ENCODE measurements around the gene RERE.
"Not testable (repeated sequence)": the region's sequence is repeated elsewhere in the genome, so short reads cannot be mapped to it uniquely, and the experiment has no call there.

The RERE gene

DNA sequence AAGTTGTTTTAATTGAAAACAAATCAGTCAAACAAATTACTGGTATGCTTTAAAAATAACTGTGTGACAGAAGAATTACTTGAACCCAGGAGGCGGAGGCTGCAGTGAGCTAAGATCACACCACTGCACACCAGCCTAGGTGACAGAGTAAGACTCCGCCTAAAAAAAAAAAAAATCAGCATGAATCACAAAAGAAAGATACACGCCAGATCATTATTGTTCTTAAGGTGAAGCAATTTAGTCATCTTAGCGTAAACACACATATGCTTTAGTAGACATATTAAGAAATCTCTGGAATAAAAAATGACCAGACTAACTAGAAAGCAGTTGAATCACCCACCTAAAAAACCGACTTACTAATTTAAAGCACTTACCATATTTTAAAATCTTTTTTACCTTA, 20.2 kb downstream of the RERE start:
- no peak for DNase-seq (ENCODE audit: low read depth)

DNA sequence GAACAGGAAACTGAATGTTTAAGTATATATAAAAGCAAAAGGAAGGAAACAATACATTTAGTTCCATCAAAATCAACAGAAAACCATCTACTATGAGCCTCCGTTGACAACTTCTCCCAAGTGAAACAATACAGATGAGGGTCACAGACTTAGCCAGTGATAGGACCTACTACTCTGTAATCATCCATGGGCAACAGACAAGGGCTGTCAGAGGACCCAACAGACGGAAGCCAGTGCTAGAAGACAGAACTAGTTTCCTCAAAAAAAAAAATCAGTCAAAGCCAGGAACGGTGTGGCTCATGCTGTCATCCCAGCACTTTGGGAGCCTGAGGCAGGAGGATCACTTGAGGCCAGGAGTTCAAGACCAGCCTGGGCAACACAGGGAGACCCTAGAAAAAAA, 20.6 kb downstream of the RERE start:
- DNase-seq (ENCODE audit: low read depth), result no peak

DNA sequence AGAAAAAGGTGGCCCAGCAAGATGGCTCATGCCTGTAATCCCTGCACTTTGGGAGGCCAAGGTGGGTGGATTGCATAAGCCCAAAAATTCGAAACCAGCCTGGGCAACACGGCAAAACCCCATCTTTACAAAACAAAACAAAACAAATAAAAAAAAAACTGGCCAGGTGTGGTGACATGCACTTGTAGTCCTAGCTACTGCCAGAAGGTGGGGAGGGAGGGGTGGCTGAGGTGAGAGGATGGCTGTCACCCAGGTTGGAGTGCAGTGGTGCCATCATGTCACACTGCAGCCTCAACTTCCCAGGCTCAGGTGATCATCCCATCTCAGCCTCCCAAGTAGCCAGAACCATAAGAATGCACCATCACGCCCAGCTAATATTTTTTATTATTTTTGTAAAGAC, 22.8 kb downstream of the RERE start:
- DNase-seq (ENCODE audit: low read depth), result no peak

DNA sequence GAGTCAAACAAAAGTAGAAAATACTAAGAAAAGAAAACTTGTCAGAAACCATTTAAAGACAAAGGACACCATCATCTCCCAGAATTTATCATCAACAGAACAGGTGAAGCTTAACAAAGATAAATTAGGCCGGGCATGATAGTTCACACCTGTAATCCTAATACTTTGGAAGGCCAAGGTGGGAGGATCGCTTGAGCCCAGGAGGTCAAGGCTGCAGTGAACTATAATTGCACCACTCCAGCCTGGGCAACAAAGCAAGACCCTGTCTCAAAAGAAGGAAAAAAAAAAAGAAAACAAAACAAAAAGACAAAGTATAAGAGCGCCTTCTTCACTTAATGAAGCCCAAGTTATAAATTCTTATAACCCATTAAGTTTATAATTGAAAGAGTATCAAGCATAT, 25.6 kb downstream of the RERE start:
- no peak for DNase-seq (ENCODE audit: low read depth)

DNA sequence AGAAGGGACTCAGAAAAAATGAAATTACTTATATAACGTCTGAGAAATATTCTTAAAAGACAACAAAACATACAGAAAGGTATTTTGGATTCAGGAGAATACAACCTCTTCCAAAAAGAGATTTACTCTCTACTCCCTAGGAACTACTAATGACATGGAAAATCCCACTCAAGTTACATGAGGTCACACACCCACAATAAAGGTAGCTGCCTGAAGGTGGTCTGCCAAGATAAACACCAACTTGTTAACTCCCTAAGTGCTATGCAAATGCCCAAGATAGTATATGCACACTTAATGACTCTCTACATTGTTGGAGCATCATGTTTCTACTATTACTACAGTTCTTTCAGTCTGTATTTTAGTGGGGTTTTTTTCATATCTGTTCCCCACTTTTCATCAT, 26.5 kb downstream of the RERE start:
- no peak for DNase-seq (ENCODE audit: low read depth)

DNA sequence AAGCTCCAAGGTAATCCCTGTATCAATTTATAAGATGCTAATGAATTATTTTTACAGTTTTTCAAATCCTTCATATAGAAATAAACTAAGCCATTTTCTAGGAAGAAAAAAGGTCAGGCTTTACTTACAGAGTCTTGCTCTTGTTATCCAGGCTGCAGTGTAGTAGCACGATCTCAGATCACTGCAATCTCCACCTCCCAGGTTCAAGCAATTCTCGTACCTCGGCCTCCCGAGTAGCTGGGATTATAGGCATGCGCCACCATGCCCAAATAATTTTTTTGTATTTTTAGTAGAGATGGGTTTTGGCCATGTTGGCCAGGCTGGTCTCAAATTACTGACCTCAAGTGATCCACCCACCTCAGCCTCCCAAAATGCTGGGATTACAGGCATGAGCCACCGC, 27.0 kb downstream of the RERE start:
- no peak for DNase-seq (ENCODE audit: low read depth)

DNA sequence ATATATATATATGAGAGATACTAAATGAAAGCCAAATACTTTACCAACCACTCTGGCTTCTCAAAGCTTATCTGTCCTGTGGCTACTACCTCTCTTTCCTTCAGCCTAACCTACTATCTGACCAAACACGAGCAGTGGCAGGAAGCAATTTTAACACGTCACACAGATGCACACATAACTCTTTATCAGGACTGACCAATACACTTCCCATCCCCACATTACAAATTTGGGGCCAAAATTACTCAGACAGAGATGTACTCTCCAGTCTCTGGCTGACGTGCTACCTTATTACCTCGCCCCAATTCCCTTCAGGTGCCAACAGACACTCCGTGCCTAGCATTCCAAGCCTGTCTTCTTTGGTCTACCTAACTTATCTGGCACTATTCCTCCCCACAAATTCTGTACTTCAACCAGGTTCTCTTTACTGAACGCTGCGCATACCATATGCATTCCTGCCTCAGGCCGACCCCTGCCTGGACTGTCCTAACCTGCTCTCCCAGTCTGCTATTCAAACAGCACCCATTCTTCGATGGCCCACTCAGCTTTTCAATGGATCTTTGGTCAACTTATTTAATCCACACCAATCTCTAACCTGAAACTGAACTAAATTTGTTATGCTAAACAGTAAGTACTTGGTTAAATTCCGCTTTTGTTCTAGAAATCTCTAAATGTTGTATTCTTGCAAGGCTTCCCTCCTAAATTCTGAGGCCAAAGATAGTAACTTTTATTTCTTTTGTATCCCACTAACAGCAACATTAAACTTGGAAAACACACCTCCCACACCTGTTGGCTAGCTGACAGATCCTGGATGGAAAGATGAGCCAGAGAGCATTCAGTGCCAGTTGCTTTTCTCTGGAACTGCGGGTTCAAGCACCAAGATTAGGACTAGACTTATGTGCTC, 27.9 kb downstream of the RERE start:
- DNase-seq (ENCODE audit: low read depth), result no peak

DNA sequence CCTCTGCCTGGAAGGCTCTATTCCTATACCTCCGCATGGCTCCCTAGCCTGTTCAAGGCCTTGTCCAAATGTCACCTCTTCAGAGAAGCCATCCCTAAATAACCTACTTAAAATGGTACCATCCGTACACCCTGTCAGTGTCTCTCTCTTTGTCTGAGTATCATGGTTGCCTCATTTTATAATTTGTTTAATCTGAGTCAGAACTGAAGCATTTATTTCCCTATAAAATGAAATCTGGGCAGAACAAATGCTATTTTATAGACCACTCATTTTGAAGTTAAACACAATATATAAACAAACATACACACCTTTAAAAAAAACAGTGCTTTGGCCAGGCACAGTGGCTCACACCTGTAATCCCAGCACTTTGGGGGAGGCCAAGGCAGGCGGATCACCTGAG, 30.2 kb downstream of the RERE start:
- DNase-seq (ENCODE audit: low read depth), result no peak

DNA sequence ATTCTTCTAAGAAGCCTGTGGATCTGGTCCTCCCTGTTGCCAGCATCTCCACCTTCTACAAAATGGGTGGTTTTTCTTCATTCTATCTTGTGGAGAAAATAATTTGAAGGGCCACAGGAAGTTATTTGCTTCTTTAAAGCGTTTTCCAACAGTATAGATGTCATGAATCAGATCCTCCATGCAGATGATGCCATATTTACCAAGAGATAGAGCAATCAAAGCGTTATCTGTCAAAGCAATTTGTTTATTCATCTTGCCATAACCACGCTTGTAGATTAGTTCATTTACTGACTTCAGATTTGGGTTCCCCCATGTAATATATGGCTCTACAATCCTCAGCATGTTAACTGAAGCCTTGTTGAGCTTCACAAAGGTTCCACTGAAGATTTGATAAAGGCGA, 31.2 kb downstream of the RERE start:
- DNase-seq (ENCODE audit: low read depth), result not testable (repeated sequence)

DNA sequence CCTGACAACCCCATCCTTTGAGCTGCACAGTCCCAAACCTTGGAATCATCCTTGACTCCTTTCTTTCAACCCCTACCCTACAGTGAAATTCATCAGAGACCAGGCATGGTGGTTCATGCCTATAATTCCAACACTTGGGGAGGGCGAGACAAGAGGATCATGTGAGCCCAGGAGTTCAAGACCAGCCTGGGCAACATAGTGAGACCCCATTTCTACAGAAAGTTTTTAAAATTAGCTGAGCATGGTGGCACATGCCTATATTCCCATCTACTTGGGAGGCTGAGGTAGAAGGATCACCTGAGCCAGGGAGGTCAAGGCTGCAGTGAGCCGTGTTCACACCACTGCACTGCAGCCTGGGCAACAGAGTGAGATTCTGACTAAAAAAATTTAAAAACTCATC, 34.5 kb downstream of the RERE start:
- DNase-seq (ENCODE audit: low read depth), result no peak

DNA sequence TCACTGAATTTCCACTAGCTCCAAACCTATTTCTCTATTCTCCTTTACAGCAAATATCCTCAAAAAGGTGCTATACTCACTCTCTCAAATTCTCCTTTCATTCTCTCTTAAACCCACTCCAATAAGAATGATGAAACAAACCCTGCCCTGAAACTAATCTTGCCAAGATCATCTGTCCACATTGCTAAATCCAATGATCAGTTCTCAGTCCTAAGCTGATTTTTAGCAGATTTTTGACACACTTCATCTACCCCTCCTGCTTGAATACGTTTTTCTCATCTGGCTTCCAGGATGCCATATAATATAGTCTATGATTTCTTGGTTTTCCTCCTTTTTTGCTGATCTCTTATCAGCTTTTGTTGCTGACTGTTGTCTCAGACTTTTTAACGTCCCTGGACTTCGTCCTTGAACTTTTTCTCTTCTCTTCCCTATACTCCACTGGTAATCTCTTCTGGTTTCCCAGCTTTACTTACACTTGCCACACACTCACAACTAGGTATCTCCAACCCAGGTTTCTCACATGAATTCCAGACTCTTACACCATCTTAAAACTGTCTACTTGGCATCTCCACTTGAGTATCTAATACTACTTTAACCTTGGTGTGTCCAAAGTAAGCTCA, 35.3 kb downstream of the RERE start:
- no peak for DNase-seq (ENCODE audit: low read depth)

DNA sequence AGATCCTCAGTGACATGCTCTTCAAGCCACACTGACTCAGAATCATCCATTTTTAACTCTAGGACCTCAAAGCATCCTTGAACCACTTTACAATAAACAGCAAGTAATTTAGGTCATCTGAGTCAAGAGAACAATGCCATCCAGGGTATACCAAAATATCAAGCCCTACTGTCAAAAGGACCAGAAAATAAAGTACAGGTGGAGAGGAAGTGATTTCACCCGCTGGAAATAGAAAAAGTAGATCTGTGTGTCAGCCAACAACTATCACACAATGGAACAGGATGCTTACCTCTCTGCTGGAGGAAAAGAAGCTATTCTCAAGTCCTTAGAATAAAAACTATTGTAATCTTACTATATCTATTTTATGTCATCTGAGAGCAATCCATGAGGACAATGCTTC, 37.0 kb downstream of the RERE start:
- no peak for DNase-seq (ENCODE audit: low read depth)

DNA sequence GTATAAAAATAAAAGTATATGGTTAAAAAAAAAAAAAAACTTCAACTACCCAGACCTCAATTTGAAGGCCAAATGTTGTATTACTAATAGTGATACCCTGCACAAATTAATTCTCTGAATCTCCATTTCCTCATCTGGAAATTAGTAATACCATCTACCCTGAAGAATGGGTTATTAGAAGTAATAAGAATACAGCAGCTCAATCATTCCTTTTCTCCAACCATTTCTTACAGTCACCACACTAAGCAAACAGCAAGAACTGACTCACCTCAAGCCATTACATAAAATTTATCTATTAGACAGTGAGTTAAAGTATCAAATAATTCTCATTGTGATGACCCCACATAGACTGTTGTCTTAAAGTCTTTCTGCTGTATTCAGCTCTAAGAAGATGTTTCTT, 39.6 kb downstream of the RERE start:
- no peak for DNase-seq (ENCODE audit: low read depth)

DNA sequence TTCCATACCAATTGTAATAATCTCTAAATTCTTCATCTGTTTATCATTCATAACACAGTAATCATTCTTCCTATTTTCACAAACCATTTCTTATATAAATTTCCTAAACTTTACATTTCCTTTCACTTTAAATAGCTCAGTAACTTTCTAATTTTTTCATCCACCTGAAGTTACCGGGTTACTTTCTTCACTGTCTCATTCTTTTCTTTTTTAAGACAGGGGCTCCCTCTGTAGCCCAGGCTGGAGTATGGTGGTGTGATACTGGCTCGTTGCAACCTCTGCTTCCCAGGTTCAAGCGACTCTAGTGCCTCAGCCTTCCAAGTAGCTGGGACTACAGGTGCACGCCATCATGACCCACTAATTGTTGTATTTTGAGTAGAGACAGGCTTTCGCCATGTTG, 41.3 kb downstream of the RERE start:
- DNase-seq (ENCODE audit: low read depth), result no peak

DNA sequence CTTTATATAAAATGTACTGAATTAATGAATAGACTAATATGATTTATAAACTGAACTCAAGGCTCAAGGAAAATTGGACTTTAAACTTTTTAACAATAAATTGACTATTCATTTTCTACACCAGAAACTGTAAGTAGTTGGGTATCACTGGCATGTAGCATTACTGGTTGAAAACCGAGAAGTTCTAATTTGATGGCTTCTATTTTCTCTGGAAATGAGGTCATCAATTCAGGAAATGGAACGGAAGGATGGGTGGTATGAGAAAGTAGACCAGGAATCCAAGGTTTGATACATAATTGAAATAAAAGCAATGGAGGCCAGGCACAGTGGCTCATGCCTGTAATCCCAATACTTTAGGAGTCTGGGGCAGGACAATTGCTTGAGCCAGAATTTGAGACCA, 50.4 kb downstream of the RERE start:
- DNase-seq (ENCODE audit: low read depth), result no peak

DNA sequence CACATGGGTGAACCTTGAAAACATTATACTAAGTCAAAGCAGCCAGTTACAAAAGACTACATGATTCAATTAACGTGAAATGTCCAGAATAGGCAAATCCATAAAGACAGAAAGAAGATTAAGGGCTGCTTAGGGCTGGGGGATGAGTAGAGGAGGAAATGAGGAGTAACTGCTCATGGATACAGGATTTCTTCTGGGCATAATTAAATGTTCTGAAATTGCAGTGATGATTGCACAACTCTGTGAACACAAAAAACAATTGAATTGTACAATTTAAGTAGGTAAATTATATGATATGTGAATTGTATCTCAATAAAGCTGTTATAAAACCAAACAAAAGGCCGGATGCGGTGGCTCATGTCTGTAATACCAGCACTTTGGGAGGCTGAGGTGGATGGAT, 52.2 kb downstream of the RERE start:
- no peak for DNase-seq (ENCODE audit: low read depth)

DNA sequence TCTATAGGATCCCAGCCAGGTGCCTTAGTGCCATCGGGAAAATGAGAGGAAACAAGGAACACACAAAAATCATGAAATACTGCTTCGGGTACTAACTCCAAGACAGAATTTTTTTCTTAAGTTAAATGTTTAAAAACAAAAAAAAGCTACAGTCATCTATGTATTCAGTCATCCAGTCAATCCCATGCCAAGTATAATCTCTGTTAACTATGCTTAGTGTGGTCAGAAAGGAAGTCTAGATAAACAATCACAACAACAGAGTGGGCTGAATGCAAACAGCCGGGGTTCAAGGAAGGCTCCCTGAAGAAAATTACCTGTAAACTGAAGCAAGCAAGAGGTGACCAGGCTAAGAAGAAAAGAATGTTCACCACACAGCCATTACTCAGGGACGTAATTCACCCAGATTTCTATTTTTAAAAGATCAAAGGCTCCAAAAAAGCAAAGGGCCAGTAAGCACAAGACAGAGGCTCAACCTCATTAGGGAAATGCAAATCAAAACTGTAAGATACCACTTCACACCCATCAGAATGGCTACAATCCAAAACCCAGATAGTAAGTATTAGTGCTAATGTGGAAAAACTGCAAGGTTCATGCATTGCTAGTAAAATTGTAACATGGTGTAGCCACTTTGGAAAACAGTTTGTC, 53.0 kb downstream of the RERE start:
- DNase-seq (ENCODE audit: low read depth), result no peak

DNA sequence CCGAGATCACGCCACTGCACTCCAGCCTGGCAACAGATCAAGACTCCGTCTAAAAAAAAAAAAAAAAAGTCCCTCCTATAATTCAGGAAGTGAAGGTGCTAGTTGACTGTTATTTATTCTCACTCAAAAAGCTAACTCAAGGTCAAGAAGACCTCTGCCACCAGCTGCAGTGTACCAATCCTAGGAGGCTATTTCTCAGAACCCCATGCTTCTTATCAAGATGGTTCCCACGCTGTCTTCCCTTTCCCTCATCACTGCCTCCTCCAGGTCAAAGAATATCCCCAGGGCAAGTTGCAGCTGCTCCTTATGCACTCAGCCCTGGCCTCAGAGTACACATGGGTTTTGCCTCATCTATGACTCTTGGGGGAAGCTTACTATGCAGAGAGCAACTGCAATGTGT, 53.6 kb downstream of the RERE start:
- DNase-seq (ENCODE audit: low read depth), result no peak

DNA sequence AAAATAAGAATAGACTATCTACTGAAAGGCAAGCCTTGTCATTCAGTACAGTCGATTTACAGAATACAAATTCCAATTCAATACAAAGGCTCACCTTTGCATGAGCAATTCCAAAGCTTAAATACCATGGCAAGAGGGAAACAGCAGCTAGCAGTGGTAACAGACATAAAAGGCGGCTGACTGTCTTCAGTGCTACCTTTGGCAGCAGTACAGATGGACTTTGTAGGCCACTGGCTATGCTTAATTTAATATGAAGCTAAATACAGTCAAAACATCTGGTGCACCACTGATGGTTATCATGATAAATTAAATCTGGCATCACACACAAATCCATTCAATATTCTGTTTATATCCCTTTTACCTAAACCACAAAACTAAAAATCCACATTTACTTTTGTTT, 62.4 kb downstream of the RERE start:
- DNase-seq (ENCODE audit: low read depth), result no peak

DNA sequence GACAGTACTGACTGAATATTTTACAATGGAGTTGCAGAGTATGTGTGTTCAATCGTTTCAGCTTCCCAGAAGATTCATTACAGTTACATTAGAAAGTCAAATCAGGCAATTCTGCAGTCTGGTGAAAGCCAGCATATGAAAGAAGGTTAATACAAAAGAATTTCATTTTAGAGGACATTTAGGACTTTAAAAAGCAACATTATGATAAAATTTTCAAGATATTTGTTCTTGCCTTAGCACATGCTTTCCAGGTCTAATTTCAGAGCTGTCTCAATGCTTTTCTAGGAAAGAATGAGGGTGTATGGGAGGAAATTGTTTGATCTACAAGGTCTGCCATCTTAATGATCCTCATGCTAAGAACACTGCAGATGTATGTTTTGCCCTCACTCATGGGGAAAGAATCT, 63.2 kb downstream of the RERE start:
- DNase-seq (ENCODE audit: low read depth), result no peak

DNA sequence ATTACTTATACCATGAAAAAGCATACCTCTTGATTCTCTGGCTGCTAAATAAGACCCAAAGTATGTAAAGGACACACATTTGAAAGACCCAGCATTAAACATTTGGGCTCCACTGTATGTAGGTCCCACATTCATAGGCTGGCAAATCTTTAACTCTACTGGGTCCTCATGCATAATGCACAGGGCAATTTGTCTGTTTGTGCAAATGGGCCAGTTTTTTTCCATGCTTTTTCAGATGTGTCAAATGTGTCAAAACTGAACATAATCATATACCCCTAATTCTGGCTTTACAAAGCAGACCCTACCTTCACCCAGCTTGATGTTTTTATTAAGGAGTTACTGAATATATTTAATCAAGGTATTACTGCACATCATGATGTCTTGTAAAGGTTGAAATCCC, 63.7 kb downstream of the RERE start:
- DNase-seq (ENCODE audit: low read depth), result no peak

DNA sequence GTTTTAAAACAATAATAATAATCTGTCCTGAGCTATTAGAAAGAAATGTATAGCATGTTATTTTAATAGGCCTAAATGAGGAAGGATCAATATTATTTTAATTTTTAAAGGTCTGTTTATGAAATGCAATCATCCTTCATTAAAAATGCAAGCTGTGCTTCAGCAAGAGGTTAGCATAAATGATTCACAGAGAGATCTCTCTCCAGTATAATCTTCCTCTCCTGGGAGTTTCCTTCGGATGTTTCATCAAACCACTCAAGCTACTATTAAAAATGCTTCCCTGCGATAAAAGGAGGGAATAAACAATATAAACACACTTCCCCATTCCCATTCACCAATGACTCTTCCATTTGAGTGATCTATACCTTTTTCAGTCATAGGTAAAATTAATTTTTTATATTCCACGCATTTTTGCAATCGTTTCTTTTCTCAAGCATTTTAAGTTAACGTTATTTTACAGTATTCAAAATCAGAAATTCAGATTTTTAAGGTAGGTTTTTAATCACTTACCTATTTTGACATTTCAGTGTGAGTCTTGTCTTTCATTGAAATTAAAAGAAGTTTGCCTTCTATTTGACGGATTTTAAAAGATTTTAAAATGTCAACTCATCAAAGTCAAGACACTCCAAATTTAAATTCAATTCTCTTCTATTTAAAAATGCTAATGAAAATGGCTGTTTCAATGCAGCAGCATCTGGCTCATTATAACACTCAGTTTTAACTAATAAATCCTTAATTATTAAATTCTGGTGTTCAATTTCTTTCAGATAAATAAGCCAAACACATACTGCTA, 64.3 kb downstream of the RERE start:
- no peak for DNase-seq (ENCODE audit: low read depth)

DNA sequence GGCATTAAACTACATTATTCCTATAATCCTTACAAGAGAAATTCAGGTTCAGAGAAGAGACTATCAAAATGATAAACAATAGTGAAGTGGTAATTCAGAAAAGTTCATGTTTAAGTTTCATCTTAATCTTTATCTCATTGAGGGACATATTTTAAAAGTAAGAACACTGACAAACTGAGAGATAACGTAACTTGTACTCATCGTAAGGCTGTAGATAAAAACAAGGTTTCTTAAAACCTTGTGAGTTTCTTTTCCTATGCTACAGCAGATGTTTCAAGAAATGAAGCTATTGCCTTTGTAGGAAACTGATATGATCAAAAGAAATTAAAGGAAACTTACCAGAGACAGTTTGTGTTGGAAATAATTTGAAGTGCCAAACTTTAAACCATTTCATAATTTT, 65.0 kb downstream of the RERE start:
- no peak for DNase-seq (ENCODE audit: low read depth)

Measured in stimulated activated CD8-positive, alpha-beta memory T cell treated with anti-CD3 and anti-CD28 coated beads, Interleukin-12 subunit alpha, Interleukin-12 subunit beta, amount 100 ng/mL, for 4 hours (primary cell).